HG03342 (cell line): ENCODE measurements around the gene WLS.
"Not testable (repeated sequence)": the region's sequence is repeated elsewhere in the genome, so short reads cannot be mapped to it uniquely, and the experiment has no call there.

Source experiments
- ATAC-seq: cut with Tn5 transposase; IDR thresholded peaks from one replicate; pipeline ENCODE4 v1.9.1; 2021; ENCODE audit warnings: mild to moderate bottlenecking, moderate library complexity; ENCODE audit not compliant: unreplicated experiment

WLS gene

DNA sequence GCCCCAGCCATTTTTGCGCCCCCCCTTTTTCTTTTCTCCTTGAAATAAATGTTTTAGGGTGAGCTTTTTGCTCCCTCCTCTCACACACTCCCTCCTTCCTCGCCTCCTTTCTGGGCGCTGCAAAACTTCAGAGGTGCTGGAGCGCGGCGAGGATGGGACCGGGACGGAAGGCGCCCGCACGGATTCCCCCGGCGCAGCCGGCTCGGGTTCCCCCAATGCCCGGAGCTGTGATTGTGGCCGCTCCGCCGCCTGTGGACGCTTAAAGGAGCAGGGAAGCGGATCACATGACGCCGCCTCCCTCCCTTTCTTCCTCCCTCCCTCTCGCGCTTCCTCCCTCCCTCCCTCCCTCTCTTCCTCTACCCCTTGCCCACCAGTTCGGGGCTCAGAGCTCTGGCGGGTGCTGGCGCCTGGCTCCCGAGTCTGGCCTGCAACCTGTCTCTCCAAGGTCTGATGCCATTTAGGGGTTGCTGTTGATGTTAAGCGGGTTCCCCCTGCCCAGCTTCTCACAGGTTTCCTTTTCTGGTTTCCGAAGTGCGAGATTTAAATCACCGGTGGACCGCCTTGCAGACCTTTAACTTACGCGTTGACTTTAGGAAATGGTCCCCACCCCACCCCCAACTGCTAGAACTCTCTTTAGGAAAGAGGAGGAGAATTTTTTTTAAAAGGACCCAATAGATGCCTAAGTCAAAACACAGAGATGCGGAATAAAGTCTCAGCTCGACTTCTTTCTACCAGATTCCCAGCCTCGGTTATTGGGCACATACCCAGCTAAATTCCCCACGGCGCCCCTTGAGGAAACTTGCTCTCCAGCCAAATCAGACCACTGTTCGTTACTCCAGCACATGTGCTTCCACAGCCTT is at the start of gene WLS:
Gene WLS, minus strand, starts transcription at position 235 of the 860 bp plus-strand sequence. Its CDS starts 224 bp downstream, at position 11.
- no peak for ATAC-seq

DNA sequence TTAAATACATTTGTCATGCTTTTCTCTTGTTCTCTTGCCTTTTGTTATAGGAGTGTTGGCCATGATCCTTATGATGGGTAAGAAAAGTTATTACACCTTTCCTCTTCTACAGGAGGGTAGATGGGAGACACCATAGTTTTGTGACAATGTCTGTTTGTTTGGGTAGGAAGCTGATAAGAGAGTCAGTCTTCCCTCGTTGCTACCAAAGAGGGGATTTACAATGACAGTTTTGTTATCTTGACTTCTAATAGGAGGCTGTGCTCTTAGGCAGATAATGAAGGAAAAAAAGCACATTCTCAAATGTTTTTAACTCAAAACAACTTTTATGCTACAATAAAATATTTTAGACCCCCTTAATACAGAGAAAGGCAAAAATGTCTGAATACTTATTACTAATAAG is 48.0 kb upstream of the WLS start:
- no peak for ATAC-seq

DNA sequence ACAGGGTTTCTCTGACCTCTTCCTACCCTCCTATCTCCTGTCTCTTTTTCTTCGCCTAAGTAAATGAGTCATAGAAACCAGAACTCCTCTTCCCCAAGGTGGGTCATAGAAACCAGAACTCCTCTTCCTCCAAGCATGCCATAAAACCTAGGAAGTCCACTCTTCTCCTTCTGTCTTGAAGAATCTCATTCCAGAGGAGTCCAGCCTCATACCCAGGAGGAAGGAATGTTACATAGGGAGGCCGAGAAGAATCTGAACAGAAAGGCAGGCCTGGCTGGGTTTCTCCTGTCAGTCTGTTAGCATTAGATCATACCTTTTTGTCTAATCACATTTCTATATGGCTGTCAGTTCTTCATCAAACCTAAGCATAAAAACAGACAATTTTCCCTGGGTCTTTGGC is 47.5 kb upstream of the WLS start:
- no peak for ATAC-seq

DNA sequence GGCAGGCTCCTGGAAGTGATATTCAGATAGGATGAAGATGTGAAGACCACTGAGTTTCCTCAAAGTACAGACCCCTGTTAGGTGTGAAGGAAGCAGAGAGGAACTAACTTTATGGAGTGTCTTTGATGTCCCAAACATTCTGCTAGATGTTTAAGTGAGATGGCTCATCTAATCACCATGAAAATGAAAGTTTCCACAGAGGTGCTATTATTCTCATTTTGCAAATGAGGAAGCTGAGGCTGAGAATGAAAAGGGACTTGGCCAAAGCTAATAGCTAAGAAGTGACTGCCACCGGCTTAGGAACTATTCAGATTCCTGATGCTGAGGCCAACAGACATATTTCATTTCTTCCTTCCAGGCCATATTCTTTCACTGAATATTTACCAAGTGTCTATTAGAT is 45.9 kb upstream of the WLS start:
- no peak for ATAC-seq

DNA sequence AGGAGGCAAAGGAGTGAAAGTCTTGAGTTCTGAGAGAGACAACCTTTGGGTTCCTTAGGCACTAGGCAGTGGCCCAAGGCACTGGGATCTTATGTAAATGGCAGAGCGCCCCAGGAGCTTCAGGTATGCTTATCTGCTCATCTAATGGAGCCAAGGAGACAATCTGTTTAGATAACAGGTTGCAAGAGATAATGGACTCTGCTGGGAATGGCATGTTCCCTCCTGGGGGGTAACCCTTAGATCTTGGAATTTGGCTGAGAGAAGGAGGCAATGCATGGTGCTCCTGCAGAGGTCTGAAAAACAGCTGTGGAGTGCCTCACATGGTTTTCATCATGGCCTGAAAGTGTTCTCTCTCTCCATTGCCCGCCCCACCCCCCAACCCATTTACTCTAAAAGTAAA is 44.1 kb upstream of the WLS start:
- ATAC-seq, result no peak

DNA sequence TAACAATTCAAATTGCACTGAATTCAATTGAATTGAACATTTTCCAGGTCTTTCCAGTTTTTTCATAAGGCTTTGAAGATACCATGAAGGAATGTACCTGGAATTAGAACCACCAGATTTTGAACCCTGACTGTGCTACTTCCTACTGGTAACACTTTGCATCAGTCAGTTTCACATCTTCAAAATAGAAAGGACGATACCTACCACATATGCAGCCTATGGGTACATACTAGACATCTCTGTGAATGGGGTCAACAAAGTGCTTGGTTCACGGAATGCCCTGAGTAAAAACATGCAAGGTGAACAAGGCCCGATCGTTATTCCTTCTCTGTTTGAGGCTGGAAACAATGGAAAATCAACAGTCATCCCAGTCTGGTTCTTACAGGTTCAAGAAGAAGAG is 41.2 kb upstream of the WLS start:
- ATAC-seq, result no peak

DNA sequence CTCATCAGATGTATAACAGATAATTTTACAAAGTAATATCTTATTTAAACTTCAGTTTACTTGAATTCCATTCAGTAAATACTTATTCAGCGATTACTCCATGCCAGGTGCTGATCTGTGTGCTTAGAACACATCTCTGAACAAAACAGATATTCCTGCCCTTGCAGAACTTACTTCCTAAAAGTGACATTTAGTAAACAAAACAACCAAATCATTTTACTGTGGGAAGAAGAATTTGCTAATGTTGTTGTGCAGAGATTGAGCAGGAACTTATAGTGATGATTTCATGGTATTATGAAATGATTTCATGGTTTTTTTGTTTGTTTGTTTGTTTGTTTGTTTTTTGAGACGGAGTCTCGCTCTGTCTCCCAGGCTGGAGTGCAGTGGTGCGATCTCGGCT is 39.3 kb upstream of the WLS start:
- ATAC-seq, result no peak

DNA sequence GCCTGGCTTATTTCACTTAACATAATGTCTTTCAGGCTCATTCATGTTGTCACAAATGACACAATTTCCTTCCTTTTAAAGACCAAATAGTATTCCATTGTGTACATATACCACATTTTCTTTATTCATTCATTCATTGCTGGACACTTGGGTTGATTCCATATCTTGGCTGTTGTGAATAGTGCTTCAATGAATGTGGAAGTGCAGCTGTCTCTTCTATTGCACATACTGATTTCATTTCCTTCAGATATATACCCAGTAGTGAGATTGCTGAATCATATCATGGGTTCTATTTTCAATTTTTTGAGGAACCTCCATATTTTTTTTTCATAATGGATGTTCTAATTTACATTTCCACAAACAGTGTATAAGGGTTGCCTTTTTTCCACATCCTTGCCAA is 38.6 kb upstream of the WLS start:
- no peak for ATAC-seq

DNA sequence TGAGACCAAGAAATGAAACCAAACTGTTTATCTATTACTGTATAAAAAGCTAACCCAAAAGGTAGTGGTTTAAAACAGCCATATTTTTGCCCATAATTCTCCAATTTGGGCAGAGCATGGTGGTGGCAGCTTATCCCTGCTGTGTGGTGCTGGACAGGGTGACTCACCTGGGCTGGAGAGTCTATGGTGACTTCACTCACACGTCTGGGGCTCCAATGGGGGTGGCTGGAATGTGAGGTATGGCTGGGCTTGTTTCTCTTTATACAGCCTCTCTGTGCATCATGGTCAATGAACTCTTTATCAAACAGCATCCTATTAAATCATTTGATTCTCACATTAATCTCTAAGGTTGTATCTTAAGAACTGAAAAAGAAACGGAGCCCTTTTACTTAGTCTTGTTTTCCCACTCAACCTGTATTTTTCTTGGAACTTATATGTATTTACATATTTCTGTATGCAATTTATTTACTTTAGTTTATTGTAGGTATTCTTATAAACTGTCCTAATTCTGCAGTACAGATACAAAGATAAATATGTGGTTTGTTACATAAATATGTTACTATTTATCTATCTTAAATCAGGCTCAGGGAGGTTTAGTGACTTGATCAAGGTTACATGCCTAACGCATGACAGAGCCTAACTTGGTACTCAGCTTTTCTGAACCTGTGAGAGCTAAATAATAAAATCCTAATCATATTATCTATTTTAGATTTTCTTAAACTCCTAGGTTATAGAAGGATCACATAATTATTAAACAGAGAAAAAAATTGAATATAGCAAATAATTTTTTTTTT is 37.5 kb upstream of the WLS start:
- no peak for ATAC-seq

DNA sequence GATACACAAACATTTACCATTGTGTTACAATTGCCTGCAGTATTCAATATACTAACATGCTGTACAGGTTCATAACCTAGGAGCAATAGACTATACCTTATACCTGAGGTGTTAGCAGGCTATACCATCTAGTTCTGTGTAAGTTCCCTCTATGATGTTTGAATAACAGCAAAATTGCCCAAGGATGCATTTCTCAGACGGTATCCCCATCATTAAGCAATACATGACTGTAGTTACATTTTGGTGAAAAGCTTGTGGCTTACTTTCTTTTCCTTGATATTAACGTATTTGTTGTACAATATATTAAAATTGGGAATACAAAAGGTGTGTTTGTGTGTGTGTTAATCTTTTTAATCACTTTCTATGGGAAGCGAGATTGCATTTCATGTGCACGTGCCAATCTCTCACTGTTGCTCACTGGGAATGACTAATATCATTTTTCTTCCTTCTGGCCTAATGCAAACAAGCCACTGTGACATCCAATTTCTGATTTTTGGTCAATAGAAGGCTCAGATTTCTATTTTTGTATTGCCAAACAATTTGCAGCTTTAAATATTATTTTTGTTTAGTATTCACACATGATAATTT is 36.7 kb upstream of the WLS start:
- no peak for ATAC-seq

DNA sequence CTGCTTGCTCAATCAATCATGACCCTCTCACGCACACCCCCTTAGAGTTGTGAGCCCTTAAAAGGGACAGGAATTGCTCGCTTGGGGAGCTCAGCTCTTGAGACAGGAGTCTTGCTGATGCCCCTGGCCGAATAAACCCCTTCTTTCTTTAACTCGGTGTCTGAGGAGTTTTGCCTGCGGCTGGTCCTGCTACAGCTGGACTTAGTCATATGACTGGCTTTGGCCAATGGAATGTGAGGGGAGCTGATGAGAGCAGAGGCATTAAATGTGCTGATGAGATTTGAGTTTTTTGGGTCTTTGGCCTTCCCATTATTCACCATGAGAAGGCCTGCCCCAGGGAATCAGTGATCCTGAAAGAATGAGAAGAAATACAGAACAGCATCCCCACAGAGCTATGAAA is 24.5 kb upstream of the WLS start:
- not testable (repeated sequence) for ATAC-seq

DNA sequence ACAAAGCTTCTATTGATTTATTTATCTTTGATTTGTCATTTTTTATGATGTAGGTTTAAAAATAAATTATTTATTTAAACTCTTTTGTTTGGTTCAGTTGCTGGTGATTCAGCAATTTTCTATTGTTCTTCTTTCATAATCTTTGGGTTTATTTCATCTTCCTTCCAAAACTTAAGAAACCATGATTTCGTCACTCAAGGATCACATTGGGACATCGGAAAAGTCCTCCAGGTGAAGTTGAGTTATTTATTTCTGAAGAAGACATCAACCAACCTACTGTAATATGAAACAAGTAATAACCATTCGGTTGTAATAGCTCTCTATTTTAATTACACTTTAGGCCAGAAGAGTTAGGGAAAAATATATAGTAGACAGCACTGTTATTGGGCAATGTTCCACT is 23.0 kb upstream of the WLS start:
- no peak for ATAC-seq

DNA sequence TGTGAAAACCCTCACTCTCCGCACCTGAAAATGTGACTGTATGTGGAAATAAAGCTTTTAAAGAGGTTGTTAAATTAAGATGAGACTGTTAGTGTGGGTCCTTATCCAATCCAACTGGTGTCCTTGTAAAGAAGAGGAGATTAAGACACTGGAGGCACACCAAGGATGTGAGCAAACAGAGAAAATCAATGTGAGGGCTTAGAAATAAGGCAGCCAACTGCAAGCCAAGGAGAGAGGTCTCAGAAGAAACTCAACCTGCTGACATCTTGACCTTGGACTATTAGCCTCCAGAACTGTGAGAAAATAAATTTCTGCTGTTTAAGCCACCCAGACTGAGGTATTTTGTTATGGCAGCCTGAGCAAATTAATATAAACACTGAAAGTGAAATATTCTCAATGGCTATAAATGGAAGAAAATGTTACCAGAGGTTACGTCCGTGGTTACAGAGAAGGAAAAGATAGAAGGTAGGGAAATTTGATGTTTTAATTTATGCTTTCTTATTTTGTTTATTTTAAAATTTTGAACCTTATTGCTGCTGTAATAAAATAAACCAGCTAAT is 22.4 kb upstream of the WLS start:
- no peak for ATAC-seq

DNA sequence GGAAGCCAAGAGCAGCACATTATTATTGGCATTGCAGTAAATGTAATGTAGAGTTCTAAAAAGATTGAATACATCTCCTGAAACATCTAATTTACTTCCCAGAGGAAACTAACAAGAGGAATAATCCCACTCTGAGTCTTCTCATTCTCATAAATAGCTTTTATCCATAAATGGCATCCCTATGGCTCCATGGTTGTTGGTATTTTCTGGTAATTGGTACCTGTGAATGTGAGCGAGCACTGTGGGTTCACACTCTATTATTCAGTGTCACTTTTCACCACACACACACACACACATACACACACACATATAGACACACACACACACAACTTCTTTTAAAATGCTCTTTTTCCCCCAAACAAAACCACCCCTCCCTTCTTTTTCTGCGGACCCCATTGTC is 4.7 kb upstream of the WLS start:
- ATAC-seq, result no peak

DNA sequence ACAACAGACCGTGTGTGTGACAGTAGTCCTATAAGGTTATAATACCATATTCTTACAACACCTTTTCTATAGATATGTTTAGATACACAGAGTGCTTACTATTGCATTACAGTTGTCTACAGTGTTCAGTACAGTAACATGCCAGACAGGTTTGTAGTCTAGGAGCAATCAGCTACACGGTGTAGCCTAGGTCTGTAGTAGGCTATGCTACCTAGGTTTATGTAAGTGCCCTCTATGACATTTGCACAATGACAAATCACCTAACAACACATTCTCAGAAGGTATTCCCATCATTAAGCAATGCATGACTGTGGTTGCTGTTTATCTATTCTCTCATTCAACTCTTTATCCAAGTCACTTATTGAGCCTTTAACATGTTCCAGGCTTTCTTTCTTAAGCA is 1.8 kb upstream of the WLS start:
- no peak for ATAC-seq

DNA sequence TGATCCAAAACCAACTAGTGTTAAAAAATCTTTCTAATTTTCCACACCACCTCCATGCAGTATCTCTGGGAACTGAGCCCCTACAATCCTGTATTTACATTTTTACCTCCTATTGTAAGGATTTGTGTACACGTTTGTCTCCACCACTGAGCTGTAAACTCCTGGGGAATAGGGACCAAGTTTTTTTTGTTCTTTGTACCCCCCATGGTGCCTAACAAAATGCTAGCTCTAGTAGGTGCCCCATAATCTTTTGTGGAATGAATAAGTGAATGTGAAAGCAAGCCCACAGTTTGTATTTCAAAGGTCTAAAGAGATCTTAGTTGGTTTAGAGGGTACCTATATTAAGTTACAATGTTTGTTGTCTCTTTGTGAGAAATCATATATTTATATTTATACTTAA is 879 bp upstream of the WLS start:
- no peak for ATAC-seq

DNA sequence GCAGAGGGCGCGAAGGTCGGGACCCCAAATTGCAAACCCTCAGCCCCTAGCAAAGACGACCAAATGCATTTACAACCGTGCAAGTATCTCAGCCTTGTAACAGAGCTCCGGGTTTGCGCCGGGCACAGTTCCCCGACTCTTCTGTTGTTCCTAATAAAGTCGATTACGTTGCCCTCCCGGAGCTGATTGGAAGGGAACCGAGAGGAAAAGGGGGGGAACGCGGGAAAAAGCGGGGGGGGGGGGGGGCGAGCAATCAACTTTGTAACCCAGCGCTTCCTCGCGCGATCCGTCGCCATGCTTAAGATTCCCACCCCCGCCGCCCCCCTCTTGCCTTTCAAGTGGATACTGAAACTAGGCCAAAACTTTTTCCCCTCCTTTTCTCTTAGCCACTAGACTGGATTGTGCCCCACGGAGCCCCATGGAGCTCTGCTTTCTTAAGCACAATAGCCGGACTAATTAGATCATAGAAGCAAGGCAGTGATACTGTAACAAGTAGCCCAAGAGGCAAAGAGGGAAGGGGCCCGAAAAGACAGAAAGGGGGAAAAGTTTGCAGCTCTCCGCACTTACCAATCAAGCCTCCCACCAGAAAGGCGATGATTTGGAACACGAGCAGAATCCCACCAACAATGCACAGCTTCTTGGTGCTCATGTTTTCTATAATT is 565 bp downstream of the WLS start:
- no peak for ATAC-seq

DNA sequence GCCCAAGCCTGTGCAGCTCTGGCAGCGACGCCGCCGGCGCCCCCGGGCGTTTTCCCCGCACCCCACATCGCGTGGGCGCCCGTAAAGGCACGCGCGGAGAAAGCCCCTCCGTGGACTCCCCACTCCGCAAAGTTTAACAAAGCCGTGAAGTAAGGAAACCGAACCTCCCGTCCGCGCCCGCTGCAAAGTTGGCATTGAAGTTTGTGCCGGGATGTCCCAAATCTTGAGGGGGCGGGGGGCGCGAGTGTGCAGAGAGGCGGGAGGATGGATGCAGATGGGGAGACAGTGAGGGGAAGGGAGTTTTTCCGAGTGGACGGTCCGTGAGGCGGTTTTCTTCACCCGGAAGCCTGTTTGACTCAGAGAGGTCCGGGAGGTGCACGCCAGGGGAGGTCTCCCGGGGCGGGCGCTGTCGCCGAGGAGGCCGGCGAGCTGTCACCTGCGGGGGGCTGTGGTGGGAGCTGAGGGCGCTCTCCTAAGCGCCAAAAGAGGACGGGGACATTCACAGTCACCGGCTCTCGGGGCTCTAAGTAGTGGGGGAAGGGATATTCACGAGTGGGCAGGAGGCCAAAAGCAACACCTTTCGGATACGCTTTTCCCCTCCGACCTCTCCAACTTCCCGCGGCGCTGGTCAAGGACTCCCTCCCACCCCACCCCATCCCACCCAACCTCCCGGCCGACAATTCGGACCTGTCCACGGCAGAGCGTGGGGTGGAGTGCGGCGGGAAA is 1.3 kb downstream of the WLS start:
- ATAC-seq, result no peak

DNA sequence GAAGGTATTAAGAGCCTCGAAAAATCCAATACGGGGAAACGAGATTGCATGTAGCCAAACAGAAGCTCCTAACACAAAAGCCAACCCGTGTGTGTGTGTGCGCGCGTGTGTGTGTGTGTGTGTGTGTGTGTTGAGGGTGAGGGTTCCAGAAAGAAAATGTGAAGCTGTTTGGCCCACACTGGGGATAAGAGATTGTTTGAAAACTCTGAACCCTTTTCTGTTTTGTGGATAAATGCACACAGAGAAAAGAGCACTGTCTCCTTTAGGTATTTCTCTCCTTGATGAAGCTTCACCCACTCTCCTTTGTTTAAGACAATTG is 1.9 kb downstream of the WLS start:
- no peak for ATAC-seq

DNA sequence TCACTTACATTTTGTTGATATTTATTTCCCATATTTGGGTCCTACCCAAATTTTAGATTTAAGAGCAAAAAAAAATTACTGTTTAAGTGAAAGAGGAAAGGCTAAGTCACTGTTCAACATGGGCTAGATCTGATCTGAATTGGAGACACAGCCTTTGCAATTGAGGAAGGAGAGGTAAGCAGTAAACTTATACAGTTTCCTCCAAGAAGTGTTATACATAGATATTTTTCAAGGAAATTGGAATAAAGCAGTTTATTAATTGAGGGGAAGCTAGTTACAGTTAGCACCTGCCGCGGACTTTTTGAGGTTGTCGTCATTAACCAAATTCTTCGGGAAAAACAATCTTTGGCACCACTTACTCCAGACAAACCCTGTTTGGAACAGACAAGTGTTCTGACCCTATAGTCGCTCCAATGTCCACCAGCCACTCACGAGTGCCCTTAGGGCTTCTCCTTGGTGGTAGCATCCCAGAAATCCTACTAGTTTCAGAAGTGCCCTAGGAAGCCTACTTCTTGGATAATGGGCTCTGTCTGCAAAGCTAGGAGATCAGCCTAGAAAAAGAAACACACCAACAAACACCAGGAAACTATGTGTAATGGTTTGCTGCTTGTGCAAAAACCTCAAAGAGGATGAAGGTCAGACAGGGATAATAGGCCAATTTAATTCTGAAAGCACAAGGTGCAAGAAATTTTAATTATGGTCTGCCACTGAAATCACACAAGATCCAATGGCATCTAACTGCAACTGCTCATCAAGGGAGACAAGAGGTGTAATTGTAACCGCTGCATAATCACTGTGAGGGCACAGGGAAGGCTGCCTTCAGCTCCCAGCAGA is 2.5 kb downstream of the WLS start:
- no peak for ATAC-seq
